GM19397 (cell line): Measurements from ENCODE around the gene AGAP3.

ENCODE experiments used
- ATAC-seq: cut with Tn5 transposase; IDR thresholded peaks from one replicate; pipeline ENCODE4 v1.9.1; 2021; ENCODE audit warnings: mild to moderate bottlenecking, moderate library complexity; ENCODE audit not compliant: unreplicated experiment

The AGAP3 gene

GRCh38 chr7:151087245-151088018 is 1.2 kb downstream of the AGAP3 start:
- ATAC-seq: no peak

- no peak for ATAC-seq
These were observed 2.0 kb downstream of the AGAP3 start for GRCh38 chr7:151088019-151088855.

DNA sequence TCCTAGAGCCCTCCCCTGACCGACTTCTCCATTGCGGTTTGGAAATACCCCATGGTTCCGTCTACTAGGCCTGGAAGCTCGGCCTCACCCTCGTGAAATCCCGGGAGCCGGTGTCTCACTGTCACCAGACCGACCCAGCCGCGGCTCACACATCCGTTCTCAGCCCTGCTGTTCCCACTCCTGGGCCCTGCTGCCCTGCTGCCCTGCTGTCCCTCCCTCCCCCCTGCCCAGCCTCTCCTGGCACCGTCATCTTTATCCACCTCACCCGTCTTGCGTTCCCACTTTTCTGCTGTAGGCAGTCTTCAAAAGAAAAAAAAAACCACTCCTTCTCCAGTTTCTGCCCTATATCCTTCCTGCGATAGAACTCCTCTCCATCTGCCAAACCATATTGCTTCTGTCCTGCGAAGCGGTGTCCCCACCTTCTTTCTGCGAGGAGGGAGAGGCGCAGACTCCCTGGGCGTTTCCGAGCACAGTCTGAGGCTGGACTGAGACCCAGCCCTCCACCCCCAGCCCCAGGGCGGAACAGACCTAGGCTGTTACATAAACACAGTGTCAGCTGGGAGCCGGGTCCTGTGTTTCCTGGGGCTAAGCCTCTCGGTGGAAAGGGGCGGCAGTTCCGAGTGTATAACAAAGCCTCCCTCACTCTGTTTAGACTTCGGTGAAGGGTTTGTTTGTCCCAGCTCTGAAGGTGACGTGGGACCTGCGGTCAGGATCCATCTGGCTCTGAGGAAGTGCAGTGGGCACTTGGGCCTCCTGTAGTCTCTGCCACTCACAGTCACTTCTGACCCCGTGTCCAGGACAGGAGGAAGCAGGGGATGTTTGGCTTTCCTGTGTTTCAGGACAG is 2.8 kb downstream of the AGAP3 start:
- ATAC-seq: no peak

DNA sequence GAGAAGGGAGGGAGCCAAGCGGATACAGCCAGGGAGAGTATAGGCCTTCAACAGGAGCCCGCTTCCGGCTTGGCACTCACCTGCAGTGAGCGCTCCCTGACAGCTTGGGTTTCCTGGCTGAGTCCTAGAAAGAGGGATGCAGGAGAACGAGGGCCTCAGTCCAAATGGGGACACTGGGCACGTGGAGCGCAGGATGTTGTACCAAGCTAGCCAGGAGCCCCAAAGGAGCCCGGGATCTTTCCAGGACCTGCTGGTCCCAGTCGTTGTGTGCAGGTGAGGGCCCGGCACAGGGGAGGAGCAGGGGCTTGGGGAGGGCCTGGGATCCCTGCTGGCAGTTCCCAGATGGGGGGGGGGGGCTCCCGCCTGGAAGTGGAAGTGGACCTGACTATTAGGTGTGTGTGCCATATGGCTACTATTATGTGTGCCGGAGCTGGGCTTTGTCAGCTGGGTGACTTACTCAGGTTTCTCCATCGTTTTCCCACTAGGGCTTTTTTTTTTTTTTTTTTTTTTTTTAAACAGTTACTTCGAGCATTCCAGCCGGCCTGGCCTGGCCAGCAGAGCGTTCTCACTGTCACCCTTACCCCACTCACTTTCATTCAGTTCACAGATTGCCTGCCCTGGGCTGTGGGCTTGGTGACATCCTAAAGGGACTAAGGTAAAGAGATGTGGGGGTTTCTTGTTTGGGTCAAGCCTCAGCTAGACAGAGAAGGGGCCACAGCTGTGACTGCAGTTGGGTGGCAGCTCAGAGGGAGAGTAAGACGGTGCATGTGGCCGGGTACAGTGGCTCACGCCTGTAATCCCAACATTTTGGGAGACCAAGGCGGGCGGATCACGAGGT is 3.8 kb downstream of the AGAP3 start:
- ATAC-seq: no peak

- no peak for ATAC-seq
These were observed 4.7 kb downstream of the AGAP3 start for GRCh38 chr7:151091003-151091402.

GRCh38 chr7:151091431-151091830 is 5.2 kb downstream of the AGAP3 start:
- no peak for ATAC-seq

DNA sequence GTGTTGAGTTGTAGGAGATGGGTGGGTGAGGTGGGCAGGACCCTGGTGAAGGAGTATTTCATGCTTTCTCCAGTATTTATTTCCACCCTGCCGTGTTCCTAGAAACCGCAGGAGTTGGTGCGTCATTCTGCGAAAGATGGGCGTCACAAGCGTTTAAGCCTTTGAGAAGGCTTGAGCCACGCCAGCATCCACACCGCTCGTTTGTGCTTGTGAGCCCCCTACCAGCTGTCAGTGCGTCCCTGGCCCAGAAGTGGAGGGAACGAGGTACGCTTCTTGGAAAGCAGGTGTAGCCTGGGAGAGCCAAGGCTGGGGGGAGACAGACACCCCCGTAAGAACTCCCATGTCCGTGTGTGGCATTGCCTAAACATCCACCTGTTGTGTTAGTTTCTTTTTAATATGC is 5.7 kb downstream of the AGAP3 start:
- ATAC-seq: no peak

DNA sequence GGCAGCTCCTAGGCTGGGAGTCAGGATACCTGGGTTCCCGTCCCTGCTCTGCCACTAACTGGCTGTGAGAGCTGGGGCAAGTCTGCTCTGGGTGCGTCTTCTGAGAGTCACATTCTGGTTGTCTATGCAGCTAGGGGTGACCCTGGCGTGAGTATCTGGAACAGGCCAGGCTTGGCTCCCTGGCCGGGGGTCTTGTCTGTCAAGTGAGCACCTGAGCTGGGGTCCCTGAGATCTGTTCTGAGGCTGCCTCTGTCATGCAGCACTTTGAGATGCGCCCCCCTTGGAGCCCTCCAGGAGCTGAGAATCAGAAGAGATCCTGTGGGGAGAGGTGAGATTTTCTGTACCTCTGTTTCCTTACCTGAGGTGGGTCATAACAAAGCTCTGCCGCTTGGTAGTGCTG is 7.5 kb downstream of the AGAP3 start:
- no peak for ATAC-seq

GRCh38 chr7:151094675-151095074 is 8.4 kb downstream of the AGAP3 start:
- no peak for ATAC-seq

GRCh38 chr7:151095123-151095797 is 9.0 kb downstream of the AGAP3 start:
- ATAC-seq: no peak

- ATAC-seq: no peak
These were observed 9.7 kb downstream of the AGAP3 start for GRCh38 chr7:151095828-151096475.

- ATAC-seq: no peak
These were observed 13.4 kb downstream of the AGAP3 start for GRCh38 chr7:151099486-151100211.

GRCh38 chr7:151100921-151101320 is 14.6 kb downstream of the AGAP3 start:
- ATAC-seq: no peak

GRCh38 chr7:151101621-151102396 is 15.5 kb downstream of the AGAP3 start:
- ATAC-seq: no peak

- ATAC-seq: no peak
These were observed 16.7 kb downstream of the AGAP3 start for GRCh38 chr7:151102991-151103390.

- no peak for ATAC-seq
These were observed 17.7 kb downstream of the AGAP3 start for GRCh38 chr7:151103973-151104372.

GRCh38 chr7:151104411-151105235 is 18.3 kb downstream of the AGAP3 start:
- ATAC-seq: no peak
